ENCODE data around the gene SLC2A3.
A peak's percentile ranks its signal among the peaks of the same experiment; 100 is the strongest.
"Not testable (repeated sequence)": the region's sequence is repeated elsewhere in the genome, so short reads cannot be mapped to it uniquely, and the experiment has no call there.

Gene SLC2A3

DNA sequence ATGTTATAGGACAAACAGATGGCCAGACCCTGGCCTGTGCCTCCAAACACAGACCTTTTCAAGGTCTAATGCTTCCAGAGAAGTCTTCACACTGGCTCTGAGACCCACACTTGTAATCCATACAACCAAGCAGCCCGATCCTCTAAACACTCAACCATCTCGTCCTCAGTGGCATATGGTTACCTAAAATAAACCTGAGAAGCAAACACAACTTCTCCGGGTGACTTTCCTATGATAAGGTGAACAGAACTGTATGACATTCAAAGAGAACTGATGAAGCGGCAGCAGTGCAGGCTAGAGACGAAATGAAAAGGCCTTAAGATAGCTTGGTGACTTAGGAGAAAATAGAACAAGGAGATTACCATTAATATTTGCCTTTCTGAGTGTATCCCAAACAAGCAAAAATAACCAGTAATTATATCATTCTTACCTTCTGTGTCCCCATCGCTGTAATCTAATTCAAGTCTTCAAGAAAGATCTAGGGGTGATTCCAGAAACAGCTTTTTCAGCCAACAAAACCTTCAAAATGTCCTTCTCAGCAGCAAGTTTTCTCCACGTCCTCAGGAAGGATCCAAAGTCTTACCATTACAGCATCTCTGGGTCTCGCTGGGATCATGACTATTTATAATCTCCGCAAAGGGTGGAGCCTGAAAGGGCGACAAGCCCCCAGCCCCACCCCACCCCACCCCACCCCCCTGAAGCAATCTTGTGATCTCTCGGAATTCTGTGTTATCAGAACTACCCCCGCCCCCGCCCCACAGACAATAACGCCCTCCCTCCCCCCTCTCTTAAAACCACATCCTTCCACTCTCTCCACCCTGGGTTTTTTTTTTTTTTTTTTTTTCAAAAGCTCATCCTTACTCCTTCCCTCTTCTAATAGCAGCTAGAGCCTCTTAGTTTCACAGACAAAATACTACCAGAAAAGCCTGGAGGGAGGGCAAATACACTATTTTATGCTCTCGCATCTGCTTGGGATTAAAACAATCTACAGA lies at the start of gene SLC2A3:
Gene SLC2A3, minus strand, starts transcription at position 598 of the 992 bp plus-strand sequence. Its CDS starts 153 bp downstream, at position 445.
- in situ Hi-C loops (cut with MboI; ENCODE audit: low pct_unique_long_range_greater_than_20kb, low sequenced_read_pairs, unreplicated experiment) = loop anchor here (10.0 kb wide), 1 partner anchor 59 kb away; no protein-coding TSS in a partner anchor
- DNase-seq (ENCODE audit: low spot score) = peak; percentile 71
- TF ChIP-seq, protein P1, sequence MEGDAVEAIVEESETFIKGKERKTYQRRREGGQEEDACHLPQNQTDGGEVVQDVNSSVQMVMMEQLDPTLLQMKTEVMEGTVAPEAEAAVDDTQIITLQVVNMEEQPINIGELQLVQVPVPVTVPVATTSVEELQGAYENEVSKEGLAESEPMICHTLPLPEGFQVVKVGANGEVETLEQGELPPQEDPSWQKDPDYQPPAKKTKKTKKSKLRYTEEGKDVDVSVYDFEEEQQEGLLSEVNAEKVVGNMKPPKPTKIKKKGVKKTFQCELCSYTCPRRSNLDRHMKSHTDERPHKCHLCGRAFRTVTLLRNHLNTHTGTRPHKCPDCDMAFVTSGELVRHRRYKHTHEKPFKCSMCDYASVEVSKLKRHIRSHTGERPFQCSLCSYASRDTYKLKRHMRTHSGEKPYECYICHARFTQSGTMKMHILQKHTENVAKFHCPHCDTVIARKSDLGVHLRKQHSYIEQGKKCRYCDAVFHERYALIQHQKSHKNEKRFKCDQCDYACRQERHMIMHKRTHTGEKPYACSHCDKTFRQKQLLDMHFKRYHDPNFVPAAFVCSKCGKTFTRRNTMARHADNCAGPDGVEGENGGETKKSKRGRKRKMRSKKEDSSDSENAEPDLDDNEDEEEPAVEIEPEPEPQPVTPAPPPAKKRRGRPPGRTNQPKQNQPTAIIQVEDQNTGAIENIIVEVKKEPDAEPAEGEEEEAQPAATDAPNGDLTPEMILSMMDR (IDR thresholded peaks at IDR 0.05; ENCODE audit: extremely low read depth, insufficient read depth, missing control alignments) = no peak

DNA sequence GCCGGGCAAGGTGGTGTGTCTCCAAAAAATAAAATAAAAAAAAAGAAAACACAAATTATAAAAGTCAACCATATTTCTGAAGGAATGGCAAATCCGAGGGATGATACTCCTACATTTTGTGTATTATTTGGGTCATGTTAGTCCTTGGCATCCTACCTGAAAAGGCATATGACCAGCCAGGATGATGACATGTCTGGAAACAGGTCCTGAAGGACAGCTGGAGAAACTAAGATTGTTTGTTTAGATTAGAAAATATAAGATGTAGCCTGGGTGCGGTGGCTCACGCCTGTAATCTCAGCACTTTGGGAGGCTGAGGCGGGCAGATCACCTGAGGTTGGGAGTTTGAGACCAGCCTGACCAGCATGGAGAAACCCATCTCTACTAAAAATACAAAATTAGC lies 48.9 kb upstream of the SLC2A3 start:
- DNase-seq (ENCODE audit: low spot score) = no peak
- in situ Hi-C loops (cut with MboI; ENCODE audit: low pct_unique_long_range_greater_than_20kb, low sequenced_read_pairs, unreplicated experiment) = no loop called here
- TF ChIP-seq, protein P1 (IDR thresholded peaks at IDR 0.05; ENCODE audit: extremely low read depth, insufficient read depth, missing control alignments) = no peak

DNA sequence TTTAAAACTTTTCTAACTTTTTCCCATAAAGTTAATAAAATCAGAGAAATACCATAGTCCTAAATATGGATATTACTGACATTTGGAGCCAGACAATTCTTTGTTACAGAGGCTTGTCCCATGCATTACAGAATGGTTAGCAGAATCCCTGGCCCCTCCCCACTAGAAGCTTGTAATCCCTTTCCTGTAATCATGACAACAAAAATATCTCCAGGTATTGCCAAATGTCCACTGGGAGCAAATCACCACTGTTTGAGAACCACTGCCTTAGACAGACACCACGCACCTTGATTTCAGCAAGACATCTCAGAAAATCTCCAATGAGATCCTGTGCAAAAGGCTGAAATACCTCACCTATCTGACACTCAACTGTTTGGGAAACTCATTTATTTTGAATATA lies 47.5 kb upstream of the SLC2A3 start:
- DNase-seq (ENCODE audit: low spot score); in situ Hi-C loops (cut with MboI; ENCODE audit: low pct_unique_long_range_greater_than_20kb, low sequenced_read_pairs, unreplicated experiment): not testable (repeated sequence)

DNA sequence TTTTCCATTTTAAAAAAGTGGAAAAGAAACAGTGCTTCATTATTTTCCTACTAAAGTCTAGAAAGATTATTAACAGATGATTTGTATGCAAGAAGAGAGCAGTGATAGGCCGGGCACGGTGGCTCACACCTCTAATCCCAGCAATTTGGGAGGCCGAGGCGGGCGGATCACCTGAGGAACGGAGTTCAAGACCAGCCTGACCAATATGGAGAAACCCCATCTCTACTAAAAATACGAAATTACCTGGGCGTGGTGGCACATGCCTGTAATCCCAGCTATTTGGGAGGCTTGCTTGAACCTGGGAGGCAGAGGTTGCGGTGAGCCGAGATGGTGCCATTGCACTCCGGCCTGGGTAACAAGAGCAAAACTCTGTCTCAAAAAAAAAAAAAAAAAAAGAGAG lies 47.0 kb upstream of the SLC2A3 start:
- in situ Hi-C loops (cut with MboI; ENCODE audit: low pct_unique_long_range_greater_than_20kb, low sequenced_read_pairs, unreplicated experiment); DNase-seq (ENCODE audit: low spot score): not testable (repeated sequence)

DNA sequence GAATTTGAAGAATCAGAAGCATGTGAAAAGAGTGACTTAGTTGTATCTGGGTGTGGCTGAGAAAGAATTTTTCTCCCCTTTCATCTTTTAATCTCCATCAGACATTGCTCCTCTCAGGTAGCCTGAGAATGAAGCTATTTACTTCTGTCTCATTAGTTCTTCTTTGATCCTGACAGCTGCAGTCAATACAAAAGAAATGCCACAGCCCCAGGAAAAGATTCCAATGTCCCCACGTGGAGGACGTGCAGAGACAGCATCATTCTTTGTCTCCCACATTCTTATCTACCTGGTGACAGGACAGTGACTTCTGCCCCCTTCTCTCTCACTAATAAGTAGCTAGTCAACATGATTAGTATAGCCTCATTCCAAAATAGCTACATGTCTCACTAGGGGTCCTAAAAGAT lies 46.3 kb upstream of the SLC2A3 start:
- in situ Hi-C loops (cut with MboI; ENCODE audit: low pct_unique_long_range_greater_than_20kb, low sequenced_read_pairs, unreplicated experiment); DNase-seq (ENCODE audit: low spot score): not testable (repeated sequence)

DNA sequence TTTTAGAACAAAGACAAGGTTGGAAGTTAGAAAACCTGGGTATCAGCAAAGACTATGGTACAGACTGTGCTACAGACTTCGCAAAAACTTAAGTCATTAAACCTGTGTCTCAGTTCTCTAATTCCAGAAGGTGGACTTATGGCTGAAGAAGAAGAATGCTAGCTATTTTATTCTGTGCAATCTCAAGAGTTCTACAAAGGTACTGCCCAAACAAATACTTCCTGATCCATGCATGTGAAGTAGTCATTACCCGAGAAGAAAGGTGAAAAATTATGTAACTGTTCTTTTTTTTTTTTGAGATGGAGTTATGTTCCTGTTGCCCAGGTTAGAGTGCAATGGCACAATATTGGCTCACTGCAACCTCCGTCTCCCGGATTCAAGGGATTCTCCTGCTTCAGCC lies 45.5 kb upstream of the SLC2A3 start:
- no peak for DNase-seq (ENCODE audit: low spot score)
- in situ Hi-C loops (cut with MboI; ENCODE audit: low pct_unique_long_range_greater_than_20kb, low sequenced_read_pairs, unreplicated experiment) = no loop called here
- TF ChIP-seq, protein P1 (IDR thresholded peaks at IDR 0.05; ENCODE audit: extremely low read depth, insufficient read depth, missing control alignments) = no peak

DNA sequence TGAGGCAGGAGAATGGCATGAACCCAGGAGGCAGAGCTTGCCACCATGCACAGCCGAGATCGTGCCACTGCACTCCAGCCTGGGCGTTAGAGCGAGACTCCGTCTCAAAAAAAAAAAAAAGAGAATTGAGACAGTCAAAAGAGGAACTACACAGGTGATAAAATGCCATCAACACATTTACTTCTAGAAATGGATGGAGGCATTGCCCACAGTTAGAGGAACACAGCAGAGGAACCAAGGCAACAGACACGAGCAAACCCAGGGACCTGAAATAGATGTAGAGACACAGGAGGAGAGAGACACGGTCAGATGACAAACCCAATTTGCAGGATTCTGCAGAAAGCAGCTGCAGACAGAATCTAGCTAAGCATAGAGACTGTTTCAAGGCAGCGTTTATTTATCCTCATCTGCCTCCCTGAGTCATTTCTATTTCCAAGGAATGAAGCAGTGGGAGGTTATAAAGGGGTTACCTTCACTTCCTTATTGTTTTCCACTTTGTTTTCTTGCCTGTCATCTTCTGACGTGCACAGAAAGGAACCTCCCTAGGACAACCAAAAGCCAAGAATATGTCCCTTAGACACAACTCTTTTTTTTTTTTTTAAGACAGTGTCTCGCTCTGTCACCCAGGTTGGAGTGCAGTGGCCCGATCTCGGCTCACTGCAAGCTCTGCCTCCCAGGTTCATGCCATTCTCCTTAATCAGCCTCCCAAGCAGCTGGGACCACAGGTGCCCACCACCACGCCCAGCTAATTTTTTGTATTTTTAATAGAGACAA lies 41.6 kb upstream of the SLC2A3 start:
- in situ Hi-C loops (cut with MboI; ENCODE audit: low pct_unique_long_range_greater_than_20kb, low sequenced_read_pairs, unreplicated experiment) = not testable (repeated sequence)

DNA sequence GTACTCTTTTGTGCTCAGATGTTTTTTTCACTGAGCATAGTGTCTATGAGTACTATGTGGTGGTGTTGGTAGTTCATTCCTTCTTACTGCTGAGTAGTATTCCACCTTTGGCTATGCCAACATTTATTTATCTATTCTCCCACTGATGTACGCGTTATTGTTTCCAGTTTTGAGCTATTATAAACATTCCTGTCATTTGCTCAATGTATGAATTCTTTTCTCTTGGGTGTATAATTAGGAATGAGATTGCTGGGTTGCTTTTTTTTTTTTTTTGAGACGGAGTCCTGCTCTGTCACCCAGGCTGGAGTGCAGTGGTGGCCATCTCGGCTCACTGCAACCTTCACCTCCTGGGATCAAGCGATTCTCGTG lies 37.5 kb upstream of the SLC2A3 start:
- TF ChIP-seq, protein P1 (IDR thresholded peaks at IDR 0.05; ENCODE audit: extremely low read depth, insufficient read depth, missing control alignments) = no peak
- in situ Hi-C loops (cut with MboI; ENCODE audit: low pct_unique_long_range_greater_than_20kb, low sequenced_read_pairs, unreplicated experiment) = no loop called here
- DNase-seq (ENCODE audit: low spot score) = no peak

More for the DNA sequence above, 41.6 kb upstream of the SLC2A3 start:
- DNase-seq (ENCODE audit: low spot score) = not testable (repeated sequence)
